KMS-11 (cell line): ENCODE data around the gene BLOC1S1.
A peak's percentile ranks its signal among the peaks of the same experiment; 100 is the strongest.

Experiments
- H2AFZ ChIP-seq: fragments of 200-600 bp; sonication (generic); 2 replicates; pipeline ENCODE4 v1.6.1; 2016; ENCODE audit warnings: antibody characterized with exemption, mixed run types, low read depth
- H3K27ac ChIP-seq: fragments of 200-600 bp; sonication (generic); 2 replicates; pipeline ENCODE4 v1.6.1; 2016; ENCODE audit warnings: mild to moderate bottlenecking, mixed run types
- H3K27me3 ChIP-seq: fragments of 200-600 bp; sonication (generic); 2 replicates; pipeline ENCODE4 v1.6.1; 2017; ENCODE audit warnings: mild to moderate bottlenecking, low read depth, mixed run types, moderate library complexity; ENCODE audit not compliant: insufficient read depth
- H3K36me3 ChIP-seq: fragments of 200-600 bp; sonication (generic); 2 replicates; pipeline ENCODE4 v1.6.1; 2017; ENCODE audit warnings: mild to moderate bottlenecking, mixed run types; ENCODE audit not compliant: insufficient read depth
- H3K4me1 ChIP-seq: fragments of 200-600 bp; sonication (generic); 2 replicates; pipeline ENCODE4 v1.6.1; 2016; ENCODE audit warnings: mild to moderate bottlenecking, low read depth, mixed run types; ENCODE audit not compliant: poor library complexity, severe bottlenecking
- H3K4me2 ChIP-seq: fragments of 200-600 bp; sonication (generic); 2 replicates; pipeline ENCODE4 v1.7.0; 2016; ENCODE audit warnings: mild to moderate bottlenecking, mixed run types
- H3K4me3 ChIP-seq: fragments of 200-600 bp; sonication (generic); IDR thresholded peaks from 2 replicates; pipeline ENCODE4 v1.6.1; 2017; ENCODE audit warnings: low read depth, low read length, mixed read lengths; ENCODE audit not compliant: insufficient read depth
- H3K79me2 ChIP-seq: fragments of 200-600 bp; sonication (generic); 2 replicates; pipeline ENCODE4 v1.6.1; 2016; ENCODE audit warnings: low read depth, mixed run types; ENCODE audit not compliant: insufficient read depth
- H3K9ac ChIP-seq: fragments of 200-600 bp; sonication (generic); 2 replicates; pipeline ENCODE4 v1.6.1; 2016; ENCODE audit warnings: mild to moderate bottlenecking, mixed run types
- H4K20me1 ChIP-seq: fragments of 200-600 bp; sonication (generic); 2 replicates; pipeline ENCODE4 v1.6.1; 2016; ENCODE audit warnings: mild to moderate bottlenecking, mixed run types; ENCODE audit not compliant: insufficient read depth
- CTCF ChIP-seq: fragments of 200-600 bp; sonication (generic); conservative IDR thresholded peaks from 2 replicates; pipeline ENCODE4 v1.6.1; 2017; ENCODE audit warnings: low read depth, mild to moderate bottlenecking, antibody characterized with exemption, low read length, moderate library complexity, mixed read lengths

BLOC1S1 gene

DNA sequence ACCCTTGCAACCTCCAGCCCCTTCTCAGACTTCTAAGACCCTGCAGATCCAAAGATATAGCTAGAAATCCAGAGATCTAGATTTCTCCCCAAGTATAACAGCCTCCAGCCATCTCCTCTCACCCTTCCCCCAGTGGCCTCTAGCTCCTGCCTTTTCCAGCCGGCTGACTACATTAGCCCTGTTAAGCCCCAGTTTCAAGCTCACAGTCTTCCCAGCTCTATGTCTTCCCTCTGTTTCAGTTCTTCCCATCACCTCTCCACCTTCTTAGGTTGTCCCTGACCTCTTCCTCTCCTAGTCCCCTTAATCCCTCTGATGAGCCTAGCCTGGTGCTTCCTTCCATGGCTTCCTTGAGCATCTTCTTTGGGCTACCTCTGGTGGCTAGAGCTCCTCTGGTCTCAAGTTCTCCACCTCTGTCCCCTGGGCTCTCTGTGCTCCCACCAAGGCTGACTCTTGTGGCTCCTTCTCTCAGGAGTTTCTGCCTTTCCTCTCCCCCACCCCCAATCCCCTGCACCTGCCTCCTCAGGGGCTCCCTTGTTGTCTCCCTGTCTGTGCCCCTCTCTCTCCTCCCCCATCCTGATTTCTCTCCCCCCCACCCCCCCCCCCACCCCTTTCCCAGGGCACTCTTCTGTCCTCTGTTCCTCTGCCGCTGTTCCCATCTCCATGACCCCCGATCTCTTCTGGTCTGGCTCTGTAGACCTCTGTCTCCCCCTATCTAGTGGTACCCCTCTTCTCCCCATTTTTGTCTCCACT is 26.3 kb downstream of the BLOC1S1 start:
- H3K27me3 ChIP-seq, result peaks cover 5% of the 10 kb centered on the region; the same call in 1 of the 2 replicates
- no peak overlapping the region for H3K27ac ChIP-seq
- peak overlapping the region; percentile 11; the same call in 1 of the 2 replicates for H3K9ac ChIP-seq
- no peak for TF ChIP-seq CTCF
- H3K36me3 ChIP-seq, result no peaks in the 10 kb centered on the region
- peak overlapping the region; percentile 69 for H3K4me2 ChIP-seq
- no peaks in the 10 kb centered on the region for H3K79me2 ChIP-seq
- H3K4me1 ChIP-seq, result peaks cover 42% of the 10 kb centered on the region
- H4K20me1 ChIP-seq, result no peaks in the 10 kb centered on the region
- H2AFZ ChIP-seq, result peak overlapping the region; percentile 72
- no peak overlapping the region for H3K4me3 ChIP-seq

DNA sequence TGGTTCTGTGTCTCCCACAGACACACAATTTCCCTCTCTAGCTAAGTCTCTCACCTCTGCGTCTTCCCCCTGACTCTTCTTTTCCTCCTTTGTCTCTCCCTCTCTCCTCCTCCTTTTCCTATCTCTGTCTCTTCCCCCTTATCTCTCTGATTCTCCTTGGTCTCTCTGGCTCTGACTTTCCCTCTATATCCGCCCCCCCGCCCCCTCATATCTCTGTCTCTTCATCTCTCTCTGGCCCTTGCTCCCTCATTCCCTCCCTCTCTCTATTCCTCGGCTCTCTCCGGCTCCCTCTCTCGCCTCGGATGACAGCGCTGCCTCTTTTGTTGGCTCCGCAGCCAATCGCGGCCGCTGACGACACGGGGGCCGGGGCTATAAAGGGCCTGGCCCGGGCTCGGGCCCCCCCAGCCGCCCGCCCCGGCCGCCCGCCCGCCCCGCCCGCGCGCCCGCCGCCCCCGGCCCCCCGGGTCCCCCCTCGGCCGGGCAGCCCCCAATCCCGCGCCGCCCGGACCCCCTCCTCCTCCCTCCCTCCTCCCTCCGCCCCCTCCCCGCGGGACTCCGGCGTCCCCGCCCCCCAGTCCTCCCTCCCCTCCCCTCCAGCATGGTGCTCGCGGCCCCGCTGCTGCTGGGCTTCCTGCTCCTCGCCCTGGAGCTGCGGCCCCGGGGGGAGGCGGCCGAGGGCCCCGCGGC is 27.0 kb downstream of the BLOC1S1 start, which contains the start of gene GDF11:
TSS of gene GDF11 (plus strand) at position 404 of the 687 bp plus-strand sequence. CDS start at position 599, 195 bp downstream.
- H3K4me1 ChIP-seq, result peaks cover 35% of the 10 kb centered on the region
- H2AFZ ChIP-seq, result peak within 1 kb of the TSS; percentile 93

DNA sequence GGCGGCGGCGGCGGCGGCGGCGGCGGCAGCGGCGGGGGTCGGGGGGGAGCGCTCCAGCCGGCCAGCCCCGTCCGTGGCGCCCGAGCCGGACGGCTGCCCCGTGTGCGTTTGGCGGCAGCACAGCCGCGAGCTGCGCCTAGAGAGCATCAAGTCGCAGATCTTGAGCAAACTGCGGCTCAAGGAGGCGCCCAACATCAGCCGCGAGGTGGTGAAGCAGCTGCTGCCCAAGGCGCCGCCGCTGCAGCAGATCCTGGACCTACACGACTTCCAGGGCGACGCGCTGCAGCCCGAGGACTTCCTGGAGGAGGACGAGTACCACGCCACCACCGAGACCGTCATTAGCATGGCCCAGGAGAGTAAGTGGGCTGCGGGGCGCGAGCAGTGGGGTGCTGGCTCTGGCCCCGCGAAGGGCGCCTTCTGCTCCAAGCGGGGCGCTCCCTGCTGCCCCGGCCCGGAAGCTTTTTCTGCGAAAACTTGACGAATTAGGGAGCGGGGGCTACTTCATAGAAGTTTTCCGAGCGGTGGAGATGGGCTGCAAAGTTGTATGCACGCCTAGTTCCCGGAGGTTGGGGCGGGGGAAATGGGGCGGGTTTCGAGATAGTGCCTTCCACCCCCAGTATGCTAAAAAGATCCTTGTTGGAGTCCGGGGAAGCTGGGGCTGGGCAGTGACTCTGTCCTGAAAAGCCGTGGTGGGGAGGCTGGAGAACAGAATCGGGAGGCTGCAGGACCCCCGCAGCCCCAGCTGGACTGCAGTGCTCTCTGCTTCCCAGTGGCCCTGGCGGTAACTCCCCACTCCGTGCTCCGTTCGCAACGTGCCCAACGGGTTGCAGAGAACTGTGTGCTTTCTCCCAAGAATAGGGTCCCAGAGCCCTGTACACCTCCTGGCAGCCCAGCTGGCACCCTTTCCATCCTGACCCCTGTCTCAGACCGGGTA is 27.8 kb downstream of the BLOC1S1 start:
- Histone ChIP-seq H3K27ac (peak overlapping the region; percentile 37; the same call in 1 of the 2 replicates), H3K9ac (peak overlapping the region; percentile 57; the same call in 1 of the 2 replicates), H3K4me3 (peak overlapping the region; percentile 56), H3K4me1 (peaks cover 33% of the 10 kb centered on the region), H4K20me1 (no peaks in the 10 kb centered on the region), H3K36me3 (no peaks in the 10 kb centered on the region), H3K27me3 (peaks cover 5% of the 10 kb centered on the region; the same call in 1 of the 2 replicates), H2AFZ (peak overlapping the region; percentile 93), H3K4me2 (peak overlapping the region; percentile 98), H3K79me2 (no peaks in the 10 kb centered on the region)
- 0 out of 2 replicates have a peak, but pooled peaks have one; percentile 30 for TF ChIP-seq CTCF

More for the DNA sequence above, 27.0 kb downstream of the BLOC1S1 start, which contains the start of gene GDF11:
- H3K36me3 ChIP-seq, result no peaks in the 10 kb centered on the region
- no peaks in the 10 kb centered on the region for H3K79me2 ChIP-seq
- H3K27me3 ChIP-seq, result peaks cover 5% of the 10 kb centered on the region; the same call in 1 of the 2 replicates
- peak within 1 kb of the TSS; percentile 56 for H3K4me3 ChIP-seq
- no peak for TF ChIP-seq CTCF
- peak within 1 kb of the TSS; percentile 98 for H3K4me2 ChIP-seq
- no peaks in the 10 kb centered on the region for H4K20me1 ChIP-seq
- peak within 1 kb of the TSS; percentile 57; the same call in 1 of the 2 replicates for H3K9ac ChIP-seq
- H3K27ac ChIP-seq, result peak within 1 kb of the TSS; percentile 37; the same call in 1 of the 2 replicates
